HepG2 (cell line): ENCODE data around the gene CORO7. TPM values are rescaled to one million over a fixed set of nuclear protein-coding genes. Genes with fewer than 3 reads are reported as not detected.

Experiments
- EZH2 ChIP-seq: conservative IDR thresholded peaks from 2 replicates; pipeline ENCODE4 v1.6.1; 2012; ENCODE audit warnings: mild to moderate bottlenecking, low read depth, low read length, moderate library complexity
- GABPB1 ChIP-seq: IDR thresholded peaks from 2 replicates; pipeline ENCODE4 v1.6.1; 2016; ENCODE audit warnings: mild to moderate bottlenecking, missing genetic modification reagents, moderate library complexity, missing compliant biosample characterization
- HOXD1 ChIP-seq: sonication (generic); formaldehyde crosslinking; IDR thresholded peaks from 2 replicates; pipeline ENCODE4 v1.5.0; 2020; ENCODE audit warnings: missing genetic modification reagents
- NFE2L1 ChIP-seq: sonication (generic); formaldehyde crosslinking; IDR thresholded peaks from 2 replicates; pipeline ENCODE4 v1.4.0; 2020; ENCODE audit warnings: missing genetic modification reagents, mild to moderate bottlenecking, borderline replicate concordance
- NFKB2 ChIP-seq: sonication (generic); formaldehyde crosslinking; IDR thresholded peaks from 2 replicates; pipeline ENCODE4 v1.4.0; 2020; ENCODE audit warnings: missing genetic modification reagents, borderline replicate concordance
- RBFOX2 ChIP-seq: fragments of 200-400 bp; formaldehyde crosslinking; IDR thresholded peaks from 2 replicates; pipeline ENCODE4 v1.6.1; 2017; ENCODE audit warnings: low read depth, mild to moderate bottlenecking, low read length
- SIX1 ChIP-seq: sonication (generic); formaldehyde crosslinking; IDR thresholded peaks from 2 replicates; pipeline ENCODE4 v1.4.0; 2020; ENCODE audit warnings: missing genetic modification reagents, borderline replicate concordance
- SNAI1 ChIP-seq: sonication (generic); formaldehyde crosslinking; IDR thresholded peaks from 2 replicates; pipeline ENCODE4 v1.5.0; 2020; ENCODE audit warnings: mild to moderate bottlenecking, missing genetic modification reagents, borderline replicate concordance
- SNRNP70 ChIP-seq: fragments of 200-400 bp; formaldehyde crosslinking; IDR thresholded peaks from 2 replicates; pipeline ENCODE4 v1.6.1; 2017; ENCODE audit warnings: mild to moderate bottlenecking, low read depth, low read length, moderate library complexity
- SOX6 ChIP-seq, 2 experiments: fragments of 450-650 bp in 1 of 2; sonication (generic) in 1 of 2; formaldehyde crosslinking in 1 of 2; IDR thresholded peaks; 2 replicates each; pipeline versions ENCODE4 v1.4.0 to v1.6.1; 2017 to 2020; ENCODE audit warnings: antibody characterized with exemption in 1 of 2, mild to moderate bottlenecking in 1 of 2, missing genetic modification reagents in 1 of 2
- TBX2 ChIP-seq: sonication (generic); formaldehyde crosslinking; IDR thresholded peaks from 2 replicates; pipeline ENCODE4 v1.5.0; 2020; ENCODE audit warnings: missing genetic modification reagents, mild to moderate bottlenecking, borderline replicate concordance
- ZIK1 ChIP-seq: sonication (generic); formaldehyde crosslinking; IDR thresholded peaks from 2 replicates; pipeline ENCODE4 v1.5.0; 2020; ENCODE audit warnings: mild to moderate bottlenecking, low read depth, missing genetic modification reagents, borderline replicate concordance
- ZNF121 ChIP-seq: sonication (generic); formaldehyde crosslinking; IDR thresholded peaks from 2 replicates; pipeline ENCODE4 v1.5.0; 2020; ENCODE audit warnings: mild to moderate bottlenecking, missing genetic modification reagents
- ZNF143 ChIP-seq: sonication (generic); formaldehyde crosslinking; IDR thresholded peaks from 2 replicates; pipeline ENCODE4 v1.4.0; 2020; ENCODE audit warnings: missing genetic modification reagents
- ZNF225 ChIP-seq: sonication (generic); formaldehyde crosslinking; IDR thresholded peaks from 2 replicates; pipeline ENCODE4 v1.4.0; 2020; ENCODE audit warnings: mild to moderate bottlenecking, missing genetic modification reagents
- ZNF335 ChIP-seq: sonication (generic); formaldehyde crosslinking; IDR thresholded peaks from 2 replicates; pipeline ENCODE4 v1.4.0; 2020; ENCODE audit warnings: missing genetic modification reagents
- ZNF382 ChIP-seq: sonication (generic); formaldehyde crosslinking; IDR thresholded peaks from 2 replicates; pipeline ENCODE4 v1.5.0; 2020; ENCODE audit warnings: missing genetic modification reagents, mild to moderate bottlenecking, borderline replicate concordance
- ZNF460 ChIP-seq: sonication (generic); formaldehyde crosslinking; IDR thresholded peaks from 2 replicates; pipeline ENCODE4 v1.5.1; 2020; ENCODE audit warnings: missing genetic modification reagents, mild to moderate bottlenecking, borderline replicate concordance
- ZNF557 ChIP-seq: sonication (generic); formaldehyde crosslinking; IDR thresholded peaks from 2 replicates; pipeline ENCODE4 v1.4.0; 2020; ENCODE audit warnings: missing genetic modification reagents
- polyA plus RNA-seq, 8 experiments: library from polyadenylated mRNA; depleted of rRNA in 3 of 8; stranded (reverse) in 7 of 8; unstranded in 1 of 8; fragments of >200 nt; fragmentation: Illumina TruSeq in 4 of 8; extraction: Trizol in 4 of 8; gene quantifications; 2 replicates each; pipeline versions ENCODE4 v1.2.1 to v1.2.3, GENCODE V29; 2011 to 2016; ENCODE audit warnings: low read depth in 4 of 8, missing spikeins in 1 of 8, mixed read lengths in 1 of 8; ENCODE audit not compliant: insufficient read depth in 1 of 8
- total RNA-seq, 5 experiments: library from RNA; depleted of rRNA; stranded (reverse); fragments of >200 nt; fragmentation: Illumina TruSeq; extraction: Trizol; gene quantifications; 2 replicates each; pipeline ENCODE4 v1.2.3, GENCODE V29; 2016; ENCODE audit warnings: low read depth in 1 of 5
- TF ChIP-seq, protein P1 (sequence below): sonication (generic); formaldehyde crosslinking; IDR thresholded peaks from 2 replicates; pipeline ENCODE4 v1.4.0; 2020; ENCODE audit warnings: mild to moderate bottlenecking, missing genetic modification reagents, borderline replicate concordance
- TF ChIP-seq, protein P2 (sequence below): sonication (generic); formaldehyde crosslinking; IDR thresholded peaks from 2 replicates; pipeline ENCODE4 v1.8.0; 2022; ENCODE audit warnings: missing genetic modification reagents, mild to moderate bottlenecking, moderate library complexity, borderline replicate concordance
- TF ChIP-seq, protein P3 (sequence below): sonication (generic); formaldehyde crosslinking; IDR thresholded peaks from 2 replicates; pipeline ENCODE4 v1.5.1; 2020; ENCODE audit warnings: mild to moderate bottlenecking, missing genetic modification reagents, borderline replicate concordance
- TF ChIP-seq, protein P4 (sequence below): sonication (generic); formaldehyde crosslinking; conservative IDR thresholded peaks from 2 replicates; pipeline ENCODE4 v1.4.0; 2020; ENCODE audit warnings: missing genetic modification reagents
- TF ChIP-seq, protein P5 (sequence below): sonication (generic); formaldehyde crosslinking; IDR thresholded peaks from 2 replicates; pipeline ENCODE4 v1.4.0; 2020; ENCODE audit warnings: mild to moderate bottlenecking, missing genetic modification reagents

Gene CORO7
- total and polyA plus RNA-seq, 2 of the 13 experiments (the other 11 are each of a cell fraction or from before 2014, with no cell fraction given), result 9.9 to 14.3 TPM

DNA sequence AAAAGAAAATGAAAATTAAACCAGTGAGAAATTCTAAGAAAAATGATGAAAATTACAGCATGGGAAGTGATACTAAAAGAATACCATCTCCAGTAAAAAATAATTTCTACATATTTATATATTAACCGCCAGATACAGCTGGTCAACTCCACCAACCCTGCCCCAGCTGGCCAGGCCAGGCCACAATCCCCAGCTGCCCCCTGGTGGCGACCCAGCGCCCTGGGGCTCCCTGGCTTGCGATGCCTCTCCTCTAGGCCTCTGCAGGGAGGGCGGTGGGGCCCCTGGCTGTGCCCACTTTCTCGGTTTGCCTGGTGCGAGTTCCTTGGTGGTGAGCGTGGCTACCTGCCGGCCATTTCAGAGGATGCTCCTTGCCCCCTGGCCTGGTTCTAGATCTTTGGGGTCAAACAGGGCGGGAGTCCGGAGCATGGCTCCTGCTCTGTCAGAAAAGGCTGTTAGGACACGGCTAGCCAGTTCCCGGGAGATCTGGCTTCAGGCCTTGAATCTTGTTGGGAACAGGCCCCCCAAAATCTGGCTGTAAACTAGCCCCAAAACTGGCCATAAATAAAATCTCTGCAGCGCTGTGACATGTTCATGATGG lies 86.0 kb downstream of the CORO7 start (continued):
- TF ChIP-seq ZNF225 (CRISPR knock-in tag), result no peak
- TF ChIP-seq ZNF460 (CRISPR knock-in tag), result no peak
- TF ChIP-seq, protein P1, sequence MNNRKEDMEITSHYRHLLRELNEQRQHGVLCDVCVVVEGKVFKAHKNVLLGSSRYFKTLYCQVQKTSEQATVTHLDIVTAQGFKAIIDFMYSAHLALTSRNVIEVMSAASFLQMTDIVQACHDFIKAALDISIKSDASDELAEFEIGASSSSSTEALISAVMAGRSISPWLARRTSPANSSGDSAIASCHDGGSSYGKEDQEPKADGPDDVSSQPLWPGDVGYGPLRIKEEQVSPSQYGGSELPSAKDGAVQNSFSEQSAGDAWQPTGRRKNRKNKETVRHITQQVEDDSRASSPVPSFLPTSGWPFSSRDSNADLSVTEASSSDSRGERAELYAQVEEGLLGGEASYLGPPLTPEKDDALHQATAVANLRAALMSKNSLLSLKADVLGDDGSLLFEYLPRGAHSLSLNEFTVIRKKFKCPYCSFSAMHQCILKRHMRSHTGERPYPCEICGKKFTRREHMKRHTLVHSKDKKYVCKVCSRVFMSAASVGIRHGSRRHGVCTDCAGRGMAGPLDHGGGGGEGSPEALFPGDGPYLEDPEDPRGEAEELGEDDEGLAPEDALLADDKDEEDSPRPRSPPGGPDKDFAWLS (CRISPR knock-in tag), result no peak
- TF ChIP-seq, protein P2, sequence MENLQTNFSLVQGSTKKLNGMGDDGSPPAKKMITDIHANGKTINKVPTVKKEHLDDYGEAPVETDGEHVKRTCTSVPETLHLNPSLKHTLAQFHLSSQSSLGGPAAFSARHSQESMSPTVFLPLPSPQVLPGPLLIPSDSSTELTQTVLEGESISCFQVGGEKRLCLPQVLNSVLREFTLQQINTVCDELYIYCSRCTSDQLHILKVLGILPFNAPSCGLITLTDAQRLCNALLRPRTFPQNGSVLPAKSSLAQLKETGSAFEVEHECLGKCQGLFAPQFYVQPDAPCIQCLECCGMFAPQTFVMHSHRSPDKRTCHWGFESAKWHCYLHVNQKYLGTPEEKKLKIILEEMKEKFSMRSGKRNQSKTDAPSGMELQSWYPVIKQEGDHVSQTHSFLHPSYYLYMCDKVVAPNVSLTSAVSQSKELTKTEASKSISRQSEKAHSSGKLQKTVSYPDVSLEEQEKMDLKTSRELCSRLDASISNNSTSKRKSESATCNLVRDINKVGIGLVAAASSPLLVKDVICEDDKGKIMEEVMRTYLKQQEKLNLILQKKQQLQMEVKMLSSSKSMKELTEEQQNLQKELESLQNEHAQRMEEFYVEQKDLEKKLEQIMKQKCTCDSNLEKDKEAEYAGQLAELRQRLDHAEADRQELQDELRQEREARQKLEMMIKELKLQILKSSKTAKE (CRISPR knock-in tag), result no peak
- no peak for TF ChIP-seq SNAI1 (CRISPR knock-in tag)
- no peak for TF ChIP-seq HOXD1 (CRISPR knock-in tag)
- TF ChIP-seq SOX6 (IDR thresholded peaks at IDR 0.05), result no peak
- TF ChIP-seq SOX6 (CRISPR knock-in tag; IDR thresholded peaks at IDR 0.05), result no peak
- TF ChIP-seq ZNF143 (CRISPR knock-in tag), result no peak
- TF ChIP-seq SIX1 (CRISPR knock-in tag), result no peak
- TF ChIP-seq, protein P3, sequence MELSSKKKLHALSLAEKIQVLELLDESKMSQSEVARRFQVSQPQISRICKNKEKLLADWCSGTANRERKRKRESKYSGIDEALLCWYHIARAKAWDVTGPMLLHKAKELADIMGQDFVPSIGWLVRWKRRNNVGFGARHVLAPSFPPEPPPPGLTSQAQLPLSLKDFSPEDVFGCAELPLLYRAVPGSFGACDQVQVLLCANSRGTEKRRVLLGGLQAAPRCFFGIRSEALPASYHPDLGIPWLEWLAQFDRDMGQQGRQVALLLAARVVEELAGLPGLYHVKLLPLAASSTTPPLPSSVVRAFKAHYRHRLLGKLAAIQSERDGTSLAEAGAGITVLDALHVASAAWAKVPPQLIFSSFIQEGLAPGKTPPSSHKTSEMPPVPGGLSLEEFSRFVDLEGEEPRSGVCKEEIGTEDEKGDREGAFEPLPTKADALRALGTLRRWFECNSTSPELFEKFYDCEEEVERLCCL, result no peak
- no peak for TF ChIP-seq ZNF121 (CRISPR knock-in tag)
- no peak for TF ChIP-seq GABPB1
- no peak for TF ChIP-seq ZIK1
- TF ChIP-seq, protein P4, sequence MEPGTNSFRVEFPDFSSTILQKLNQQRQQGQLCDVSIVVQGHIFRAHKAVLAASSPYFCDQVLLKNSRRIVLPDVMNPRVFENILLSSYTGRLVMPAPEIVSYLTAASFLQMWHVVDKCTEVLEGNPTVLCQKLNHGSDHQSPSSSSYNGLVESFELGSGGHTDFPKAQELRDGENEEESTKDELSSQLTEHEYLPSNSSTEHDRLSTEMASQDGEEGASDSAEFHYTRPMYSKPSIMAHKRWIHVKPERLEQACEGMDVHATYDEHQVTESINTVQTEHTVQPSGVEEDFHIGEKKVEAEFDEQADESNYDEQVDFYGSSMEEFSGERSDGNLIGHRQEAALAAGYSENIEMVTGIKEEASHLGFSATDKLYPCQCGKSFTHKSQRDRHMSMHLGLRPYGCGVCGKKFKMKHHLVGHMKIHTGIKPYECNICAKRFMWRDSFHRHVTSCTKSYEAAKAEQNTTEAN (CRISPR knock-in tag), result no peak
- TF ChIP-seq TBX2 (CRISPR knock-in tag), result no peak
- TF ChIP-seq ZNF382 (CRISPR knock-in tag), result no peak
- no peak for TF ChIP-seq ZNF557
- no peak for TF ChIP-seq ZNF335 (CRISPR knock-in tag)
- no peak for TF ChIP-seq SNRNP70
- TF ChIP-seq, protein P5, sequence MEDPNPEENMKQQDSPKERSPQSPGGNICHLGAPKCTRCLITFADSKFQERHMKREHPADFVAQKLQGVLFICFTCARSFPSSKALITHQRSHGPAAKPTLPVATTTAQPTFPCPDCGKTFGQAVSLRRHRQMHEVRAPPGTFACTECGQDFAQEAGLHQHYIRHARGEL (CRISPR knock-in tag), result no peak
- no peak for TF ChIP-seq NFE2L1 (CRISPR knock-in tag)
- peak; percentile 28; the same call in 1 of the 2 replicates for TF ChIP-seq NFKB2 (CRISPR knock-in tag)
- TF ChIP-seq RBFOX2, result no peak
- no peak for TF ChIP-seq EZH2
